Measurements from ENCODE around the gene PML. TPM values are rescaled to one million over a fixed set of nuclear protein-coding genes. Genes with fewer than 3 reads are reported as not detected.

Gene PML
- total RNA-seq, 2 experiments from 2014 or later: 72.6 to 75.4 TPM

GRCh38 chr15:73986055-73986775 is 8.3 kb upstream of the PML start:
- ChIA-PET POLR2A (interaction anchor here (1.2 kb wide), 1 partner anchor 8 kb away, joined by 3 read pairs; the partner anchor contains the start of gene PML), CTCF (interaction anchor here (0.8 to 6.3 kb wide), 4 partner anchors 10 to 62 kb away, joined by 3 to 57 read pairs (median 6); no protein-coding TSS in a partner anchor)
- Mint-ChIP-seq H3K4me3 (no peak overlapping the region), H3K27me3 (no peaks in the 10 kb centered on the region), H3K9me3 (ENCODE audit: low read depth) (no peaks in the 10 kb centered on the region), H3K4me1 (peaks cover 31% of the 10 kb centered on the region), H3K27ac (no peak overlapping the region), H3K36me3 (ENCODE audit: low read depth) (peaks cover 8% of the 10 kb centered on the region)
- DNase-seq: no peak
- intact Hi-C loops (cut with DNase I, micrococcal nuclease): no loop called here
- ATAC-seq: no peak

- H3K4me3 Mint-ChIP-seq: no peak overlapping the region
- H3K9me3 Mint-ChIP-seq (ENCODE audit: low read depth): no peaks in the 10 kb centered on the region
- intact Hi-C loops (cut with DNase I, micrococcal nuclease): no loop called here
- H3K27me3 Mint-ChIP-seq: no peaks in the 10 kb centered on the region
- POLR2A ChIA-PET: no interaction called here
- ATAC-seq (no peak), DNase-seq (no peak)
- peaks cover 29% of the 10 kb centered on the region for H3K4me1 Mint-ChIP-seq
- CTCF ChIA-PET: interaction anchor here (2.4 to 6.3 kb wide), 2 partner anchors 14 to 62 kb away, joined by 8 to 57 read pairs; no protein-coding TSS in a partner anchor
- H3K27ac Mint-ChIP-seq: no peak overlapping the region
- peaks cover 8% of the 10 kb centered on the region for H3K36me3 Mint-ChIP-seq (ENCODE audit: low read depth)
These were observed 7.8 kb upstream of the PML start for GRCh38 chr15:73986776-73987056.

GRCh38 chr15:73987250-73987649 is 7.3 kb upstream of the PML start:
- H3K36me3 Mint-ChIP-seq (ENCODE audit: low read depth): peaks cover 8% of the 10 kb centered on the region

GRCh38 chr15:73987681-73988444 is 6.7 kb upstream of the PML start:
- ATAC-seq: no peak
- Mint-ChIP-seq H3K4me1 (peaks cover 24% of the 10 kb centered on the region), H3K36me3 (ENCODE audit: low read depth) (peaks cover 8% of the 10 kb centered on the region), H3K4me3 (no peak overlapping the region), H3K27me3 (no peaks in the 10 kb centered on the region), H3K27ac (no peak overlapping the region), H3K9me3 (ENCODE audit: low read depth) (no peaks in the 10 kb centered on the region)
- intact Hi-C loops (cut with DNase I, micrococcal nuclease): no loop called here
- ChIA-PET CTCF (interaction anchor here (0.6 to 6.3 kb wide), 4 partner anchors 15 to 625 kb away, joined by 3 to 57 read pairs (median 6); no protein-coding TSS in a partner anchor), POLR2A (interaction anchor here (0.6 kb wide), 1 partner anchor 208 kb away, joined by 3 read pairs; no protein-coding TSS in a partner anchor)
- no peak for DNase-seq

More at GRCh38 chr15:73987250-73987649, 7.3 kb upstream of the PML start:
- Mint-ChIP-seq H3K27ac (no peak overlapping the region), H3K4me1 (peaks cover 24% of the 10 kb centered on the region), H3K27me3 (no peaks in the 10 kb centered on the region), H3K9me3 (ENCODE audit: low read depth) (no peaks in the 10 kb centered on the region), H3K4me3 (no peak overlapping the region)
- CTCF ChIA-PET: interaction anchor here (0.8 to 6.3 kb wide), 3 partner anchors 15 to 626 kb away, joined by 3 to 57 read pairs (median 8); no protein-coding TSS in a partner anchor
- DNase-seq (no peak), ATAC-seq (no peak)
- intact Hi-C loops (cut with DNase I, micrococcal nuclease): no loop called here
- POLR2A ChIA-PET: interaction anchor here (0.6 kb wide), 1 partner anchor 207 kb away, joined by 3 read pairs; no protein-coding TSS in a partner anchor

- intact Hi-C loops (cut with DNase I, micrococcal nuclease): no loop called here
These were observed 6.0 kb upstream of the PML start for GRCh38 chr15:73988445-73988969.

GRCh38 chr15:73989001-73989798 is 5.3 kb upstream of the PML start:
- H3K4me1 Mint-ChIP-seq: peaks cover 34% of the 10 kb centered on the region
- ChIA-PET POLR2A (no interaction called here), CTCF (interaction anchor here (0.6 to 6.3 kb wide), 5 partner anchors 17 to 752 kb away, joined by 3 to 57 read pairs (median 8); no protein-coding TSS in a partner anchor)
- H3K9me3 Mint-ChIP-seq (ENCODE audit: low read depth): no peaks in the 10 kb centered on the region
- peaks cover 5% of the 10 kb centered on the region for H3K36me3 Mint-ChIP-seq (ENCODE audit: low read depth)
- DNase-seq (no peak), ATAC-seq (no peak)
- no peak overlapping the region for H3K4me3 Mint-ChIP-seq
- intact Hi-C loops (cut with DNase I, micrococcal nuclease): no loop called here
- no peak overlapping the region for H3K27ac Mint-ChIP-seq
- no peaks in the 10 kb centered on the region for H3K27me3 Mint-ChIP-seq

More at GRCh38 chr15:73988445-73988969, 6.0 kb upstream of the PML start:
- no peaks in the 10 kb centered on the region for H3K27me3 Mint-ChIP-seq
- ChIA-PET CTCF (interaction anchor here (1.6 to 6.3 kb wide), 3 partner anchors 16 to 60 kb away, joined by 8 to 57 read pairs (median 8); no protein-coding TSS in a partner anchor), POLR2A (no interaction called here)
- peaks cover 27% of the 10 kb centered on the region for H3K4me1 Mint-ChIP-seq
- no peak for DNase-seq
- H3K4me3 Mint-ChIP-seq: no peak overlapping the region
- peaks cover 8% of the 10 kb centered on the region for H3K36me3 Mint-ChIP-seq (ENCODE audit: low read depth)
- H3K27ac Mint-ChIP-seq: no peak overlapping the region
- ATAC-seq: no peak
- H3K9me3 Mint-ChIP-seq (ENCODE audit: low read depth): no peaks in the 10 kb centered on the region

- Mint-ChIP-seq H3K27me3 (no peaks in the 10 kb centered on the region), H3K9me3 (ENCODE audit: low read depth) (no peaks in the 10 kb centered on the region), H3K4me1 (peaks cover 34% of the 10 kb centered on the region), H3K27ac (no peak overlapping the region), H3K36me3 (ENCODE audit: low read depth) (peaks cover 5% of the 10 kb centered on the region), H3K4me3 (no peak overlapping the region)
- ATAC-seq (no peak), DNase-seq (no peak)
- ChIA-PET POLR2A (no interaction called here), CTCF (interaction anchor here (0.7 to 6.3 kb wide), 8 partner anchors 8 to 753 kb away, joined by 3 to 57 read pairs (median 4); partner anchors contain the start of gene TBC1D21)
- intact Hi-C loops (cut with DNase I, micrococcal nuclease): loop anchor here (5.0 to 10.0 kb wide), 11 partner anchors 356 to 1756 kb away; partner anchors contain the start of genes ADPGK (in 1 of the 2), ARID3B (in 1 of the 2), ARIH1 (in 1 of the 2) and C15orf39 (in 1 of the 2)
These were observed 4.1 kb upstream of the PML start for GRCh38 chr15:73990250-73991005.

- intact Hi-C loops (cut with DNase I, micrococcal nuclease): loop anchor here (5.0 to 10.0 kb wide), 11 partner anchors 356 to 1756 kb away; partner anchors contain the start of genes ADPGK (in 1 of the 2), ARID3B (in 1 of the 2), ARIH1 (in 1 of the 2) and C15orf39 (in 1 of the 2)
These were observed 3.3 kb upstream of the PML start for GRCh38 chr15:73991260-73991659.

GRCh38 chr15:73991726-73992593 is 2.6 kb upstream of the PML start, which contains the start of gene STOML1:
STOML1 (minus strand) TSS chr15:73992295; CDS start chr15:73992223, 72 bp downstream.
- peak within 1 kb of the TSS; percentile 74 for H3K4me3 Mint-ChIP-seq
- ATAC-seq: peak; percentile 74
- ChIA-PET CTCF (interaction anchor here (0.6 to 6.1 kb wide), 8 partner anchors 10 to 51 kb away, joined by 3 to 54 read pairs (median 4); no protein-coding TSS in a partner anchor), POLR2A (no interaction called here)
- peak; percentile 96 for DNase-seq
- H3K27ac Mint-ChIP-seq: peak within 1 kb of the TSS; percentile 86
- H3K4me1 Mint-ChIP-seq: peaks cover 42% of the 10 kb centered on the region
- H3K9me3 Mint-ChIP-seq (ENCODE audit: low read depth): no peaks in the 10 kb centered on the region
- H3K27me3 Mint-ChIP-seq: no peaks in the 10 kb centered on the region
- H3K36me3 Mint-ChIP-seq (ENCODE audit: low read depth): peaks cover 5% of the 10 kb centered on the region
- intact Hi-C loops (cut with DNase I, micrococcal nuclease): loop anchor here (1.0 to 10.0 kb wide), 13 partner anchors 357 to 1757 kb away; partner anchors contain the start of genes ADPGK (in 1 of the 2), ARID3B (in 1 of the 2), ARIH1 (in 1 of the 2) and C15orf39 (in 1 of the 2)

More at GRCh38 chr15:73991260-73991659, 3.3 kb upstream of the PML start:
- Mint-ChIP-seq H3K9me3 (ENCODE audit: low read depth) (no peaks in the 10 kb centered on the region), H3K4me1 (peaks cover 37% of the 10 kb centered on the region), H3K27me3 (no peaks in the 10 kb centered on the region), H3K4me3 (peak overlapping the region; percentile 74), H3K36me3 (ENCODE audit: low read depth) (peaks cover 2% of the 10 kb centered on the region), H3K27ac (no peak overlapping the region)
- ATAC-seq (no peak), DNase-seq (no peak)
- POLR2A ChIA-PET: no interaction called here
- CTCF ChIA-PET: interaction anchor here (0.6 to 6.1 kb wide), 7 partner anchors 9 to 117 kb away, joined by 3 to 54 read pairs (median 4); partner anchors contain the start of gene TBC1D21
